HL-60 (cell line): ENCODE results near the gene KCNG2.

Experiments used
- CTCF ChIP-seq: IDR thresholded peaks from one replicate; pipeline ENCODE4 v1.5.1; 2011; ENCODE audit warnings: low read length, control low read depth, inconsistent platforms; ENCODE audit not compliant: insufficient read depth
- POLR2AphosphoS5 ChIP-seq: IDR thresholded peaks from 2 replicates; pipeline ENCODE4 v1.6.1; 2012; ENCODE audit warnings: low read depth

GRCh38 chr18:79799619-79800370 is 2.1 kb downstream of the KCNG2 start:
- TF ChIP-seq CTCF (no peak), POLR2AphosphoS5 (no peak)
